B cell (primary cell): Measurements from ENCODE around the gene TTC21B.

Experiments
- CTCF ChIP-seq: fragments of 200-600 bp; IDR thresholded peaks from one replicate; pipeline ENCODE4 v1.8.0; 2022; ENCODE audit warnings: antibody characterized with exemption, mild to moderate bottlenecking
- EZH2 ChIP-seq: IDR thresholded peaks from 2 replicates; pipeline ENCODE4 v1.6.1; 2012; ENCODE audit warnings: borderline replicate concordance, low read depth, mild to moderate bottlenecking, moderate library complexity, low read length; ENCODE audit not compliant: insufficient read depth, poor library complexity, severe bottlenecking

GRCh38 chr2:165905269-165905668 is 48.3 kb downstream of the TTC21B start:
- no peak for TF ChIP-seq CTCF
- no peak for TF ChIP-seq EZH2
